GM12891 (cell line): ENCODE measurements around the gene TNS1.

Experiments used
- PAX5 ChIP-seq: IDR thresholded peaks from 2 replicates; pipeline ENCODE4 v1.6.1; 2011; ENCODE audit warnings: low read length, moderate library complexity, mild to moderate bottlenecking; ENCODE audit not compliant: insufficient read depth, severe bottlenecking
- POLR2A ChIP-seq: IDR thresholded peaks from 2 replicates; pipeline ENCODE4 v1.6.1; 2011; ENCODE audit warnings: low read depth, low read length, control low read depth
- POLR2AphosphoS5 ChIP-seq: IDR thresholded peaks from 2 replicates; pipeline ENCODE4 v1.6.1; 2011; ENCODE audit warnings: low read depth, low read length, control low read depth
- SPI1 ChIP-seq: IDR thresholded peaks from 2 replicates; pipeline ENCODE4 v1.6.1; 2011; ENCODE audit warnings: low read depth, low read length, control low read depth
- TAF1 ChIP-seq: IDR thresholded peaks from 2 replicates; pipeline ENCODE4 v1.6.1; 2011; ENCODE audit warnings: low read depth, low read length, control low read depth

GRCh38 chr2:218046238-218046637, 43.4 kb upstream of the TNS1 start:
- TF ChIP-seq POLR2AphosphoS5 (no peak), POLR2A (no peak), TAF1 (no peak), SPI1 (peak; percentile 93), PAX5 (no peak)
